HG03280 (cell line): ENCODE data around the gene CDA.
"Not testable (repeated sequence)": the region's sequence is repeated elsewhere in the genome, so short reads cannot be mapped to it uniquely, and the experiment has no call there.

Experiments
- ATAC-seq: cut with Tn5 transposase; IDR thresholded peaks from one replicate; pipeline ENCODE4 v1.9.1; 2021; ENCODE audit warnings: mild to moderate bottlenecking, moderate library complexity; ENCODE audit not compliant: unreplicated experiment

CDA gene

GRCh38 chr1:20586953-20587660 lies 1.8 kb upstream of the CDA start:
- ATAC-seq, result no peak

GRCh38 chr1:20587661-20588053 lies 1.2 kb upstream of the CDA start:
- no peak for ATAC-seq

- no peak for ATAC-seq
Measured at GRCh38 chr1:20589331-20590278, 708 bp downstream of the CDA start.

- no peak for ATAC-seq
Measured at GRCh38 chr1:20590306-20590777, 1.4 kb downstream of the CDA start.

- no peak for ATAC-seq
Measured at GRCh38 chr1:20593756-20594155, 4.9 kb downstream of the CDA start.

GRCh38 chr1:20594746-20595145 lies 5.8 kb downstream of the CDA start:
- no peak for ATAC-seq

- ATAC-seq, result no peak
Measured at GRCh38 chr1:20596106-20596505, 7.2 kb downstream of the CDA start.

GRCh38 chr1:20597650-20598049 lies 8.8 kb downstream of the CDA start:
- ATAC-seq, result no peak

- ATAC-seq, result no peak
Measured at GRCh38 chr1:20600156-20600555, 11.3 kb downstream of the CDA start.

- ATAC-seq, result no peak
Measured at GRCh38 chr1:20601129-20601825, 12.4 kb downstream of the CDA start.

- ATAC-seq, result no peak
Measured at GRCh38 chr1:20602851-20603450, 14.1 kb downstream of the CDA start.

- ATAC-seq, result no peak
Measured at GRCh38 chr1:20603504-20604464, 14.9 kb downstream of the CDA start.

- ATAC-seq, result no peak
Measured at GRCh38 chr1:20604678-20605077, 15.8 kb downstream of the CDA start.

- not testable (repeated sequence) for ATAC-seq
Measured at GRCh38 chr1:20606801-20607570, 18.1 kb downstream of the CDA start.

- no peak for ATAC-seq
Measured at GRCh38 chr1:20609541-20609940, 20.6 kb downstream of the CDA start.

- ATAC-seq, result no peak
Measured at GRCh38 chr1:20610970-20611369, 22.1 kb downstream of the CDA start.

GRCh38 chr1:20611652-20612051 lies 22.8 kb downstream of the CDA start:
- ATAC-seq, result no peak

- ATAC-seq, result no peak
Measured at GRCh38 chr1:20612221-20612746, 23.4 kb downstream of the CDA start.

- ATAC-seq, result no peak
Measured at GRCh38 chr1:20614131-20614579, 25.3 kb downstream of the CDA start.
